NB4 (cell line): ENCODE measurements around the gene BATF3.

Experiments used
- POLR2A ChIP-seq: IDR thresholded peaks from 2 replicates; pipeline ENCODE4 v1.6.1; 2011; ENCODE audit warnings: mild to moderate bottlenecking; ENCODE audit not compliant: insufficient read length; ENCODE audit errors: extremely low read depth
- TF ChIP-seq, protein P1 (sequence below): IDR thresholded peaks from one replicate; pipeline ENCODE4 v1.5.1; 2012; ENCODE audit warnings: low read depth, low read length
- TF ChIP-seq, protein P2 (sequence below): IDR thresholded peaks from 2 replicates; pipeline ENCODE4 v1.6.1; 2011; ENCODE audit warnings: low read depth, low read length

DNA sequence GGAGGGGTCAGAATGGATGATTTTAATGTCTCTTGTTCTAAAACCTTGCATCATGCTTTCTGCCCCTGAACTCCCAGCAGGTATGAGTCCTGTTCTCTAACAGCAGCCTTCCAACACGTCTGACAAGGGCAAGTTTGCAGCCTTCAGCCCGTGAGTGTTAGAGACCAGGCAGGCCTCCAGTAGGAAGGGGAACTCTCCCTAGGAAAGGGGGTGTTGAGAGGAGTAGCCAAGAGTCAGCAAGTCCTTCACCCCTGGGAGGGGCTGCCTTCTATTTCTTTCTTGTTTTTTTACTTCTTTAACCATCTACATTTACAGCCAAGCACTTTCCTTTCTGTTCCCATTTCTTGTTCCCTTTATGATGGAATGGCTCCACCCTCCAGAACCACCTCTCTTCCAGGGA is 14.2 kb downstream of the BATF3 start:
- TF ChIP-seq, protein P1, sequence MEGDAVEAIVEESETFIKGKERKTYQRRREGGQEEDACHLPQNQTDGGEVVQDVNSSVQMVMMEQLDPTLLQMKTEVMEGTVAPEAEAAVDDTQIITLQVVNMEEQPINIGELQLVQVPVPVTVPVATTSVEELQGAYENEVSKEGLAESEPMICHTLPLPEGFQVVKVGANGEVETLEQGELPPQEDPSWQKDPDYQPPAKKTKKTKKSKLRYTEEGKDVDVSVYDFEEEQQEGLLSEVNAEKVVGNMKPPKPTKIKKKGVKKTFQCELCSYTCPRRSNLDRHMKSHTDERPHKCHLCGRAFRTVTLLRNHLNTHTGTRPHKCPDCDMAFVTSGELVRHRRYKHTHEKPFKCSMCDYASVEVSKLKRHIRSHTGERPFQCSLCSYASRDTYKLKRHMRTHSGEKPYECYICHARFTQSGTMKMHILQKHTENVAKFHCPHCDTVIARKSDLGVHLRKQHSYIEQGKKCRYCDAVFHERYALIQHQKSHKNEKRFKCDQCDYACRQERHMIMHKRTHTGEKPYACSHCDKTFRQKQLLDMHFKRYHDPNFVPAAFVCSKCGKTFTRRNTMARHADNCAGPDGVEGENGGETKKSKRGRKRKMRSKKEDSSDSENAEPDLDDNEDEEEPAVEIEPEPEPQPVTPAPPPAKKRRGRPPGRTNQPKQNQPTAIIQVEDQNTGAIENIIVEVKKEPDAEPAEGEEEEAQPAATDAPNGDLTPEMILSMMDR, result no peak
- no peak for TF ChIP-seq POLR2A
- TF ChIP-seq, protein P2, sequence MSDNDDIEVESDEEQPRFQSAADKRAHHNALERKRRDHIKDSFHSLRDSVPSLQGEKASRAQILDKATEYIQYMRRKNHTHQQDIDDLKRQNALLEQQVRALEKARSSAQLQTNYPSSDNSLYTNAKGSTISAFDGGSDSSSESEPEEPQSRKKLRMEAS, result no peak
